GM12892 (cell line): ENCODE measurements around the gene TBC1D23.

Experiments
- POLR2A ChIP-seq: IDR thresholded peaks from 2 replicates; pipeline ENCODE4 v1.6.1; 2011; ENCODE audit warnings: low read depth, low read length, control low read depth
- TAF1 ChIP-seq: IDR thresholded peaks from 2 replicates; pipeline ENCODE4 v1.6.1; 2011; ENCODE audit warnings: low read depth, mild to moderate bottlenecking, control low read depth, low read length, borderline replicate concordance

DNA sequence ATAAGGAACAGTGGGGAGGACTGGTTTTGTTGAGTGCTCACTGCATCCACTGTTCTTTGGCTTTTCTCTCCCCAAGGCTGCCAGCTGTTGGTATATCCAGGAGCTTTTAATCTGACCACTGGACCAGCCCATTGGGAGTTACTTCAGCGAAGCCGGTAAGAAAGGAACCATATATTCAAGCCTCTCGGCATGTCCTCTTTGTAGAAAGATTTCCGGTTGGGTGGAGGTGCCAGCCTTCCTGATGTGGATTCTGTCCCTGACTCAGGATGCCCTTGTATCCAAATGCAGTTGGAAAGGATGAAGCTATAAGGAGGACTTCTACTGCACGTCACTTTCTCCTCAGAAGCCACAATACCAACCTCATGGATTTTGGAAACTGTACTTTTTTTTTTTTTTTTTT, 87.9 kb downstream of the TBC1D23 start:
- TF ChIP-seq POLR2A (no peak), TAF1 (no peak)
